ENCODE data around the gene MBP.

The MBP gene

DNA sequence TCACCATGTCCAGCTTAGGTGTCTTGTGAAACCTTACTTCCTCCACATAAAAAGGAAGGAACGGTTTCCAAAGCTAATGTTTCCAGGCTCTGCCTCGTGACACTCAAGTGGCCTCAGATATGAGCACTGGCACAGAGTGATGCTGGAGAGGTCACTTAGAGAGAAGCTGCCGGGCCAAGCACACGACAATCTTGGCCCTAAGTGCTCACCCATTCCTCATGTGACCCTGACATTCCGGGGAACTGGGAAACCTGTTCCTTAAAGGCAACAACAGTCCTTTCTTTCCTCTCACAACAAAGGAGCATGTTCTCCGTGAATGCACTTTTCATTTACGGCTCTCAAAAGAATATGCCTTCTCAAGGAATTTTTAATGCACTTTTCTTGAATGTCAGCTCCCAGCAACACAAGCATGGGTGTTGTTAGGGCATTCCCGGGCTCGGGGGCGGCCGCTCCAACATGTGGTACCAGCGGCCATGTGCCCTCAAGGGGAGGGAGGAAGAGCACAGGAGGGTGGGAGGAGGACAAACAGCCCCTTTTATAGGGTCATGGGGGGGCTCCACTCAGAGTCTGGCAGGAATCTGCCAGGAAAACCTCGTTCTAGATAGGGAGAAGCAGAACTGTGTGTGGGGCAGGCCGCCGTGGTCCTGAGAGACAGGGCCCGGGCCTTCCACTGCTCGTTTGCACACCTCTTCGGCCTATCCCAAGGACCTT lies 118.6 kb downstream of the MBP start:
- DNase-seq (ENCODE audit: insufficient read length, low spot score) (no peak), FAIRE-seq (no peak)

GRCh38 chr18:77012806-77013541 lies 119.6 kb downstream of the MBP start:
- FAIRE-seq (no peak), DNase-seq (ENCODE audit: insufficient read length, low spot score) (no peak)

- FAIRE-seq (no peak), DNase-seq (ENCODE audit: insufficient read length, low spot score) (no peak)
Observed at GRCh38 chr18:77012120-77012519, 120.5 kb downstream of the MBP start.

DNA sequence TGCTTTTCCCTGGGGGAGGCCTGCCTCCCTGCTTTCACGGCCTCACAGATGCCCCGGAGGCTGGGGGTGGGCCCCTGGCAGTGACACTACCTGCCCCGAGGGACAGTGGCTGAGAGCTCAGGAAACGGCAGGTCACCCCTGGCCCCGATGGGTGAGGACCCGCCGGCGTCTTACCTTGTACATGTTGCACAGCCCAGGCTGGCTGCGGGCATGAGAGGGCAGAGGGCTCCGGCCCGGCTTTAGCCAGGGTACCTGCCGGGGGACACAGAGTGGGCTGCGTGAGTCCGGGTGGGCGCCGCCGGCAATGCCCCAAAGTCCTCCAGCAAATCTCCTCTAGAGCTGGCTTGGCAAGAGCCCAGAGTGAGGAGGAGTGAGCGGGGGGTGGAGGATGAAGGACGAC lies 122.9 kb downstream of the MBP start:
- DNase-seq (ENCODE audit: insufficient read length, low spot score) (no peak), FAIRE-seq (no peak)

- FAIRE-seq (no peak), DNase-seq (ENCODE audit: insufficient read length, low spot score) (no peak)
Observed at GRCh38 chr18:77008576-77009315, 123.8 kb downstream of the MBP start.

GRCh38 chr18:77008006-77008405 lies 124.6 kb downstream of the MBP start:
- DNase-seq (ENCODE audit: insufficient read length, low spot score), result no peak
- FAIRE-seq, result no peak

DNA sequence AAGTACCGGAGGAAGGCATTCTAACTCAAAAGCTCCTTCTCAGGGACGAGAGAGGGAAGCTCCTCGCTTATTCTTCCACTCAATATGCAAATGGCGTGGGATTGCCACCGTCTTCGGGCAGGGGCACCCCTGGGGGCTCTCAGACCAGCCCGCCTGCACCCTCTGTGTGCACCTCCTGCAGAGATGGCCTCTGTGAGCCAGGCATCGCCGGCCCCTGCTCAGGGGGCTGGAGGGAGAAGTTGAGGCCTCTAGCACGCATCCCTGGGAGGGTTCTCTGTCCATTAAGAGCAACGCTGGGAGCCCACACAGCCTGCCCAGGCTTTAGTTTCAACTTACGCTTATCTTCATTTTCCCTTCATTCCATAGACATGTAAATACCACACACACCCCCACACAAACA lies 125.3 kb downstream of the MBP start:
- DNase-seq (ENCODE audit: insufficient read length, low spot score) (no peak), FAIRE-seq (no peak)

DNA sequence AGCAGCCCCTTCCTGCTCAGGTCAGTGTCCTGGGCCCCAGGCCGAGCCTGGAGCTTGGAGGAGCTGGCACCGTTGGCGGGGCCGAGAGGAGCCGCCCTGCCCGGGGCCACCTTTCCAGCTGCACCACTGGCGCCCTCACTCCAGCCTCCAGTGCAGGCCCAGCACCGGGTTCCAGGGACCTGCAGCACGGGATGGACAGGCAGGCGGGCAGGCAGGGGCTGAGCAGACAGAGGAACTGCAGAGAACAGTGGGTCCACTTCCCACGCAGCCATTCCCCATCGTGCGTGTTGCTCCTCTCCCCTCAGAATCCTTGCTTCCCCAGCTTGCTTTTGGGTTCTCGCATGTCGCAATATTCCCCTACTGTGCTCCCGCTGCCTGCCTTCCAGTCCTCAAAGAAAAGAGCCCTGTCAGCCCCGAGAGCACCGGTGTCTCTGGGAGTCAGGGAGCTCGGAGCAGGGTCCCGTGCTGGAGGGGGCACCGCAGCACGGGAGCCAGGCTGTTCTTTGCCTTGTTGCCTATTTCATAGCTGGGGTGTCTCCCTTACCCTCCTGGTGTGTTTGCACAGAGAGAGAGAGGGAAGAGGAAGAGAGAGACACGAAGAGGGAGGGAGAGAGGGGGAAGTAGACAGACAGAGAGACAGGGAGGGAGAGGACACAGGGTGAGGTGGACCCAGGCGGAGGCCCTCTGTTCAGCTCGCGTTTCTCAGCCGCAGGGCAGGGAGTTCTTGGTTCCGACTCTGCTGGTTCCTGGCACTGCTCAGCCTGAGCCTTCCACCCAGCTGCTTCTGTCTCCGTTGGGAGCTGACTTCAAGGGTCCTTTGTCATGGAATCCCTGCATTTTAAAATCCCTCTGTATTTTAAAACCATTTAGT lies 126.0 kb downstream of the MBP start:
- DNase-seq (ENCODE audit: insufficient read length, low spot score) (no peak), FAIRE-seq (no peak)

DNA sequence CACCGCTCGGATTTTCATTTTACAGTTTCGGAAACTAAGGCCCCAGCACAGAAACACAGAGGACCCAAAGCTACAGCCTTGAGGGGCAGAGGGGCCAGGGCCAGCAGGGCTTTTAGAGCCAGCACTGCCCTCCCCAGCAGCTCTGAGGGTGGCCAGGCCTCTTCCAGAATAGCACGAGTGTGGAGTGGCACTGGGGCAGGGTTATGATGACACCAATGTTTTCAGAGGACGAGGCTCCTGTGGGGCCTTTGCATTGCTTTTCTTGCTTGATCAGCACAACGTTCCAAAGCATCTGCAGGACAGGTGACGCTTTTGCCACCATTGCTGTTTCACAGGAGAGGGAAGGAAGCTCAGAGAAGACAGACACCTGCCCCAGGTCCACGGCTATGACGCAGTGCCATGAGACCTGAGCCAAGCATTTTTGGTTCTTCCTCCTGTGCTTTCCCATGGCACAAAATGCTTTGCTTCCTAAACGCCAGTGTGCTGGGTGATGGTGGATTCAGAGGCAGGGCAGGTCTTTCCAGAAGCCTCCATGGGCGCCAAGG lies 126.9 kb downstream of the MBP start:
- FAIRE-seq, result no peak
- DNase-seq (ENCODE audit: insufficient read length, low spot score), result no peak

- no peak for FAIRE-seq
Observed at GRCh38 chr18:77004555-77005380, 127.8 kb downstream of the MBP start.

GRCh38 chr18:77003316-77003715 lies 129.3 kb downstream of the MBP start:
- no peak for FAIRE-seq
- DNase-seq (ENCODE audit: insufficient read length, low spot score), result no peak

More at GRCh38 chr18:77004555-77005380, 127.8 kb downstream of the MBP start:
- no peak for DNase-seq (ENCODE audit: insufficient read length, low spot score)

DNA sequence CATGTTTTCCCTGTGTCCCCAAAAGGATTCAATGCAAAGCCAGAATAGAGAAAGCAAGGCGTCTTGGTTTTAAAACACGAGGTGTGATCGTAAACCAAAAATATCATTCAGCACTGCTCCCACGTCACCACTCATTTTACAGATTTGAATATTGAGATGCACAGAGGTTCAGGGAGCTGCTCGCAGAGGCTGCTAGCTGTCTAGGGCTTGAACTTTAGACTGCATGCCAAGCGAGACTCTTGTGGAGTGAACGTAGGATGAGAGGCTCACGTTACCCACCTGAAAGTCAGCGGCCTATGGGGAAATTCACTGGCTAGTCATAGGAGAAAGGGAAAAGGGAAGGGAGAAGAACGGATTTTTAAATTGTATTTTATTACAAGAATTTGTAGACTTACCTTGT lies 130.1 kb downstream of the MBP start:
- DNase-seq (ENCODE audit: insufficient read length, low spot score) (no peak), FAIRE-seq (no peak)

- FAIRE-seq (no peak), DNase-seq (ENCODE audit: insufficient read length, low spot score) (no peak)
Observed at GRCh38 chr18:77001979-77002378, 130.6 kb downstream of the MBP start.

- DNase-seq (ENCODE audit: insufficient read length, low spot score) (no peak), FAIRE-seq (no peak)
Observed at GRCh38 chr18:77001041-77001440, 131.5 kb downstream of the MBP start.

DNA sequence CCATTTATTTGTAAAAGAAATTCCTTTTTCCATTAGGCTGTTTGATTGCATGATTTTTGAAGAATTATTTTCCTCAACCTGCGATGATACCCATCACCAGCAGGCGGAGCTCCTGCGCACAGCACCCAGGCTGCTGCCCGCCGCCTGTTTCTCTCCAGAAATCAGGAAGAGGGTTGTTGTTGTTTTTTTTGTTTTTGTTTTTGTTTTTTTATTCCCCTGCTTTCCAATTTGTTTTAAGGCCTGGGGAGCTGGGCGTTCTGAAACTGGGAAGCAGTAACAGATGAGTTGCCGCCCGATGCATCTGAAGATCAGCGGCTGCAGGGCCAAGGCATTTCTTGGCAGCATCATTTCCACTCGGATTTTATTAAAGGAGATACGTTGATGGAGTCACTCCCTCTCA lies 132.1 kb downstream of the MBP start:
- DNase-seq (ENCODE audit: insufficient read length, low spot score) (peak; percentile 43), FAIRE-seq (no peak)

GRCh38 chr18:76999077-76999476 lies 133.5 kb downstream of the MBP start:
- no peak for FAIRE-seq
- no peak for DNase-seq (ENCODE audit: insufficient read length, low spot score)

GRCh38 chr18:76997951-76998808 lies 134.4 kb downstream of the MBP start:
- FAIRE-seq (no peak), DNase-seq (ENCODE audit: insufficient read length, low spot score) (no peak)

GRCh38 chr18:76996429-76996828 lies 136.2 kb downstream of the MBP start:
- FAIRE-seq (no peak), DNase-seq (ENCODE audit: insufficient read length, low spot score) (no peak)

- no peak for FAIRE-seq
Observed at GRCh38 chr18:76995896-76996295, 136.7 kb downstream of the MBP start.

More at GRCh38 chr18:76995896-76996295, 136.7 kb downstream of the MBP start:
- DNase-seq (ENCODE audit: insufficient read length, low spot score), result no peak

Measured in HTR-8/SVneo (cell line).